KMS-11 (cell line): ENCODE measurements around the gene RPL27A.

Experiments used
- H2AFZ ChIP-seq: fragments of 200-600 bp; sonication (generic); 2 replicates; pipeline ENCODE4 v1.6.1; 2016; ENCODE audit warnings: antibody characterized with exemption, mixed run types, low read depth
- H3K27ac ChIP-seq: fragments of 200-600 bp; sonication (generic); 2 replicates; pipeline ENCODE4 v1.6.1; 2016; ENCODE audit warnings: mild to moderate bottlenecking, mixed run types
- H3K27me3 ChIP-seq: fragments of 200-600 bp; sonication (generic); 2 replicates; pipeline ENCODE4 v1.6.1; 2017; ENCODE audit warnings: mild to moderate bottlenecking, low read depth, mixed run types, moderate library complexity; ENCODE audit not compliant: insufficient read depth
- H3K36me3 ChIP-seq: fragments of 200-600 bp; sonication (generic); 2 replicates; pipeline ENCODE4 v1.6.1; 2017; ENCODE audit warnings: mild to moderate bottlenecking, mixed run types; ENCODE audit not compliant: insufficient read depth
- H3K4me1 ChIP-seq: fragments of 200-600 bp; sonication (generic); 2 replicates; pipeline ENCODE4 v1.6.1; 2016; ENCODE audit warnings: mild to moderate bottlenecking, low read depth, mixed run types; ENCODE audit not compliant: poor library complexity, severe bottlenecking
- H3K4me2 ChIP-seq: fragments of 200-600 bp; sonication (generic); 2 replicates; pipeline ENCODE4 v1.7.0; 2016; ENCODE audit warnings: mild to moderate bottlenecking, mixed run types
- H3K4me3 ChIP-seq: fragments of 200-600 bp; sonication (generic); IDR thresholded peaks from 2 replicates; pipeline ENCODE4 v1.6.1; 2017; ENCODE audit warnings: low read depth, low read length, mixed read lengths; ENCODE audit not compliant: insufficient read depth
- H3K79me2 ChIP-seq: fragments of 200-600 bp; sonication (generic); 2 replicates; pipeline ENCODE4 v1.6.1; 2016; ENCODE audit warnings: low read depth, mixed run types; ENCODE audit not compliant: insufficient read depth
- H3K9ac ChIP-seq: fragments of 200-600 bp; sonication (generic); 2 replicates; pipeline ENCODE4 v1.6.1; 2016; ENCODE audit warnings: mild to moderate bottlenecking, mixed run types
- H4K20me1 ChIP-seq: fragments of 200-600 bp; sonication (generic); 2 replicates; pipeline ENCODE4 v1.6.1; 2016; ENCODE audit warnings: mild to moderate bottlenecking, mixed run types; ENCODE audit not compliant: insufficient read depth
- TF ChIP-seq, protein P1 (sequence below): fragments of 200-600 bp; sonication (generic); conservative IDR thresholded peaks from 2 replicates; pipeline ENCODE4 v1.6.1; 2017; ENCODE audit warnings: low read depth, mild to moderate bottlenecking, antibody characterized with exemption, low read length, moderate library complexity, mixed read lengths

The RPL27A gene

DNA sequence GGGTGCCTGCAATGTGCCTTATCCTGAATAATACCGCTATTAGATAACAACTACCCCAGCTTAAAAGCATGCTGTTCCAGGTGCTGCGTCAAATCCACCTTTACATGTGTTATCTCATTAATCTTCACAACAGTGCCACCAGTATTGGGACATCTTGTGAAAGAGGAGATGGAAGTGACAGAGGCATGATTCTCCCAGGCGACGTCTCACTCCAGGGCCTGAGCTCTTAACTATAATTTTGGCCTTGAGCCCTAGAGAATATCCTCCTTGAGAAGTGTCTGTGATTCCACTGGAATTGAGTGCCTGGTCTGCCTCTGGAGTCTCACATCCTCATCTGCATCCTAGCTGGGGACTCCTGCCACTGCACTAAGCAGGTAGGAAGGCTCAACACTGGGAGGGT lies 43.8 kb downstream of the RPL27A start:
- Histone ChIP-seq H3K9ac (no peak overlapping the region), H3K4me1 (no peaks in the 10 kb centered on the region), H3K4me2 (no peak overlapping the region), H3K4me3 (no peak overlapping the region), H3K27ac (no peak overlapping the region), H3K27me3 (no peaks in the 10 kb centered on the region), H4K20me1 (no peaks in the 10 kb centered on the region), H3K36me3 (no peaks in the 10 kb centered on the region), H3K79me2 (no peaks in the 10 kb centered on the region), H2AFZ (no peak overlapping the region)
- TF ChIP-seq, protein P1, sequence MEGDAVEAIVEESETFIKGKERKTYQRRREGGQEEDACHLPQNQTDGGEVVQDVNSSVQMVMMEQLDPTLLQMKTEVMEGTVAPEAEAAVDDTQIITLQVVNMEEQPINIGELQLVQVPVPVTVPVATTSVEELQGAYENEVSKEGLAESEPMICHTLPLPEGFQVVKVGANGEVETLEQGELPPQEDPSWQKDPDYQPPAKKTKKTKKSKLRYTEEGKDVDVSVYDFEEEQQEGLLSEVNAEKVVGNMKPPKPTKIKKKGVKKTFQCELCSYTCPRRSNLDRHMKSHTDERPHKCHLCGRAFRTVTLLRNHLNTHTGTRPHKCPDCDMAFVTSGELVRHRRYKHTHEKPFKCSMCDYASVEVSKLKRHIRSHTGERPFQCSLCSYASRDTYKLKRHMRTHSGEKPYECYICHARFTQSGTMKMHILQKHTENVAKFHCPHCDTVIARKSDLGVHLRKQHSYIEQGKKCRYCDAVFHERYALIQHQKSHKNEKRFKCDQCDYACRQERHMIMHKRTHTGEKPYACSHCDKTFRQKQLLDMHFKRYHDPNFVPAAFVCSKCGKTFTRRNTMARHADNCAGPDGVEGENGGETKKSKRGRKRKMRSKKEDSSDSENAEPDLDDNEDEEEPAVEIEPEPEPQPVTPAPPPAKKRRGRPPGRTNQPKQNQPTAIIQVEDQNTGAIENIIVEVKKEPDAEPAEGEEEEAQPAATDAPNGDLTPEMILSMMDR, result no peak

DNA sequence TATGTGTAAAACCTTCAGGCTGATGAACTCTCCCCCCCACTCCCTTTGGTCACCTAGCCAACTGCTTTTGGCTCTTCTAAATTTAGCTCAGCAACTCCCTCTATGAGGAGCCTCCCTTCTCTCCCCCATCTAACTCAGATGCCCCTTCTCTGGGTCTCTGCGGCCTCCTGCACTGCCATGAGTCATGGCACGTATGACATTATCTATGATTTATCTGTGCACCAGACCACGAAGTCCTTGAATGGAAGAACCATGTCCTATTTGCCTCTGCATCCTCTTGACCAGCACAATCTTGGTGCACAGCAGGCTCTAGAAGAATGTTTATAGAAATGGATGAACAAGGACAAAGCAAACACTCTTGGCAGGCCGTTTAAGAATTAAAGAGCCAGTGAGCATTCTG lies 46.0 kb downstream of the RPL27A start:
- H3K27me3 ChIP-seq, result no peaks in the 10 kb centered on the region
- no peaks in the 10 kb centered on the region for H3K4me1 ChIP-seq
- H3K9ac ChIP-seq, result no peak overlapping the region
- TF ChIP-seq, protein P1, result no peak
- H4K20me1 ChIP-seq, result no peaks in the 10 kb centered on the region
- no peak overlapping the region for H3K27ac ChIP-seq
- no peaks in the 10 kb centered on the region for H3K79me2 ChIP-seq
- no peak overlapping the region for H3K4me3 ChIP-seq
- no peak overlapping the region for H3K4me2 ChIP-seq
- no peaks in the 10 kb centered on the region for H3K36me3 ChIP-seq
- no peak overlapping the region for H2AFZ ChIP-seq

DNA sequence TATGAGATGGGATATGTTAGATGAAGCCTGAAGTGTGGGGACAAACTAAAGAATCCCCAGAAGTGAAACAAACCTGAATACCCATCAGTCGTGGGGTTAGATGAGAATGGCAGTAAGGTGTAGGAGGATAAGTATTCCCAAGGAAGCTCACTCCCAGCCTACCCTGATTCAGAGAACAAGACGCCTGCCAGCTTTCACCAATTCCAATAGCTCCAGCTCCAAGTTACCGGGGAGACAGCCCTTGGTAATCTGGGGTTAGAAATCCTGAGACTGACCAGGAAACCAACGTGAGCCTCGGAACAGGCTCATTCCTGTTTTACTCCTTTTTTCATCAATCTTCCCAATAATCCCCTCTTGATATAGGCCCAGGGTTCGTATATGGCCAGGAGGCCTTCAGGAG lies 46.5 kb downstream of the RPL27A start:
- no peak overlapping the region for H3K4me3 ChIP-seq
- H3K27me3 ChIP-seq, result no peaks in the 10 kb centered on the region
- no peak overlapping the region for H3K27ac ChIP-seq
- H3K9ac ChIP-seq, result no peak overlapping the region
- H3K79me2 ChIP-seq, result no peaks in the 10 kb centered on the region
- H4K20me1 ChIP-seq, result no peaks in the 10 kb centered on the region
- H2AFZ ChIP-seq, result no peak overlapping the region
- TF ChIP-seq, protein P1, result no peak
- H3K4me1 ChIP-seq, result no peaks in the 10 kb centered on the region
- no peak overlapping the region for H3K4me2 ChIP-seq
- no peaks in the 10 kb centered on the region for H3K36me3 ChIP-seq

DNA sequence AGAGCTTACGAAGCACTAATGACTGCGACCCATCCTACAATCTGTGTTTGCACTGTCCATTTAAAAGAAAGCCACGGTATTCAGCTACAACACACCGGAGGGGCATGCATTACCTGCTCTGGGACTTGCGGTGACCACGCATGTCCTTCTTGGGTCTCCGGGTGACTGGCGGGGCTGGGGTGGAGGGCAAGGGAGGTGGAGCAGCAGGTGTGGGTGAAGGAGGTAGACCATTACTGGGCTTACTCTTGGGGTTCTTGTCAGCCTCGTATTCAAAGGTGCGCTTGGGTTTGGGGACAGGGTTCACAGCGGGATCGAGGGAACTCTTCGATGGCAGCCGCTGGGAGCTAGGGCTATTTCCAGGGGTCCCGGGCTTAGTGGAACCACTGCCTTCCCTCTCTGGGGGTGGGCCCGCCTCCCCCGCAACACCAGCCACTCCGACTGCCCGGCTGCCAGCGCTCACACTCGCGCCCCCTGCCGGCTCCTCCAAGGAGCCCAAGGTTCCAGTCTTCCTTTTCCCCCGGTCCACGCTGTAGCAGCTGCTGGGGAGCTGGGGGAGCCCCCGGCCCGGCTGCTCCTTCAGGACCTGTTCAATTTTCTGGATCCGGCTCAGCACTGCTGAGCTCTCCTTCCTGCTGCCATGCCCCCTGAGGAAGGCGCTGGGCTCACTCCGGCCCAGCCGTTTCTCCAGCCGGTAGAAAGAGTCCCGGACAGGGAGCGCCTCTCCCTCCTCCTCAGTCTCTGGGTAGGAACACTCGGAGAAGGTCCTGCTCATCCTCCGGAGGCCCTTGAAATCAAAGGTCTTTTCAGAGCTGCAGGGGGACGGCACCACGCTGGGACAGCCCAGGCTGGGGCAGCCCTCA lies 47.5 kb downstream of the RPL27A start:
- Histone ChIP-seq H3K4me3 (no peak overlapping the region), H3K27me3 (no peaks in the 10 kb centered on the region), H3K4me1 (no peaks in the 10 kb centered on the region), H3K4me2 (no peak overlapping the region), H3K79me2 (no peaks in the 10 kb centered on the region), H4K20me1 (no peaks in the 10 kb centered on the region), H3K36me3 (no peaks in the 10 kb centered on the region), H3K9ac (no peak overlapping the region), H2AFZ (no peak overlapping the region), H3K27ac (no peak overlapping the region)
- TF ChIP-seq, protein P1, result no peak
